Fibroblast of villous mesenchyme (primary cell): ENCODE results near the gene AFF3. TPM values are rescaled to one million over a fixed set of nuclear protein-coding genes. Genes with fewer than 3 reads are reported as not detected.

Source experiments
- DNase-seq: peaks from one replicate; pipeline ENCODE4 v3.0.0-alpha.2; 2010; ENCODE audit warnings: low read depth
- H3K4me3 ChIP-seq: 2 replicates; pipeline ENCODE4 v1.5.1; 2011; ENCODE audit warnings: low read depth, mild to moderate bottlenecking, low read length
- CTCF ChIP-seq: IDR thresholded peaks from 2 replicates; pipeline ENCODE4 v1.5.1; 2012; ENCODE audit warnings: low read depth, mild to moderate bottlenecking, low read length; ENCODE audit not compliant: insufficient read depth
- total RNA-seq: library from RNA; depleted of rRNA; stranded (reverse); fragments of >200 nt; gene quantifications from 2 replicates; pipeline ENCODE4 v1.2.3, GENCODE V29; 2012

The AFF3 gene
- total RNA-seq, 1 donor = 19.4 TPM

DNA sequence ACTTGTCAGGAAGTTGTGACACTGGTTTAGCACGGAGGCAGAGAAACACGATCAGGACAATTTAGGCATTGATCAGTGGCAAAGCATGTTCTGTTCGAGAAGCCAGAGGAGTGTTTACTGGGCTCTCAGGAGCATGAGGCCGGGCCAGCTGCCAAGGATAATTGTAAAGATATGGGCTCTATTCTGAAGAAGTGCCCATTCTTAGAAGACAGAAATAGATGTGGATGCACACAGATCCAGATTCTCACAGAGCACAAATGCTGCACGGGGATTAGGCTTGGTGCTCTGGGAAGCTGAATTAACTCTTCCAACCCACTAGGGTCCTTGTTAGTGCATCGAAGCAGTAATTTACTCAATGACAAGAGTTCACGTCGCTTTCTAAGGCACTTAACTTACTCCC is 16.2 kb downstream of the AFF3 start:
- no peak overlapping the region for H3K4me3 ChIP-seq
- TF ChIP-seq CTCF = no peak
- no peak for DNase-seq

- no peak for DNase-seq
- no peak overlapping the region for H3K4me3 ChIP-seq
- no peak for TF ChIP-seq CTCF
Observed at GRCh38 chr2:100125626-100126025, 16.8 kb downstream of the AFF3 start.

GRCh38 chr2:100124761-100125160 is 17.6 kb downstream of the AFF3 start:
- no peak for TF ChIP-seq CTCF
- no peak for DNase-seq
- no peak overlapping the region for H3K4me3 ChIP-seq

GRCh38 chr2:100121124-100121718 is 21.2 kb downstream of the AFF3 start:
- no peak for TF ChIP-seq CTCF

GRCh38 chr2:100119235-100119634 is 23.2 kb downstream of the AFF3 start:
- no peak overlapping the region for H3K4me3 ChIP-seq
- no peak for TF ChIP-seq CTCF
- DNase-seq = no peak

More at GRCh38 chr2:100121124-100121718, 21.2 kb downstream of the AFF3 start:
- no peak overlapping the region for H3K4me3 ChIP-seq
- DNase-seq = no peak

DNA sequence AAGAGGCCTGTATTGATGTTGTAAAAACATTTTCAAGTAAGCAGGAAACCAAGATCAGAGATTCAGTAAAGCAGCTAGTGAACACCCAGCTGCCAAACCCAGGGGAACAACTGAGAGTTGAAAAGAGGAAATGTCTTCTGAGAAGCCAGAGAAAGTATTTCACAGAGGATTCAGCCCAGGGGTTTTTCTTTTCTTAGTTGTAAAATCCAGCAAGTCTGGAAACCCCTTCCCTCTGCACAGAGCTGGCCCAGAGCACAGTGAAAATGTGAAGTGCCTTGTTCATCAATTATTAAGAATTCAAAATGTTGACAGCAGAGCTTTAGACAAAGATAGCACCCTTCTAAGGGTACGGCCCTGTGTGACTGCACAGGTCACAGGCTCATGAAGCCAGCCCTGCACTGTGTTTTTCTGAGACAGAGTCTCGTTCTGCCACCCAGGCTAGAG is 28.4 kb downstream of the AFF3 start:
- no peak overlapping the region for H3K4me3 ChIP-seq
- no peak for TF ChIP-seq CTCF
- no peak for DNase-seq

DNA sequence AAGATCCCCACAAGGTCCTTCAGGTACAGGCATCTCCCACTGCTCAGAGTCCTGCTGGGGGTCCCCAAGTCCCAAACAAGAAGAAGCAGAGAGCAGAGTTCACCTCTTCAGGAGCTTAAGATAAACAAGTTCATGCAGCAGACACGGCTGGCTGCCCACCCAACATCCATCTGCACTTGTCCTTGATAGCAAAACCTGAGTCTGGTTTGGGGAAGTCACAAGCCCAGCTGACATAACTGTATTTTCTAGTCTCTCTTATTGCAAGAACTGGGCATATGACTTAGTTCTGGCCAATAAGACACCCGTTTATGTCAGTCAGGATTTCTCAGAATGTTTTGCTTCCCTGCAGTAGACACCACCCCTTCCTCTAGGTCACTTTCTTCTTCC is 31.8 kb downstream of the AFF3 start:
- no peak overlapping the region for H3K4me3 ChIP-seq
- no peak for TF ChIP-seq CTCF
- no peak for DNase-seq
